Midbrain (tissue), 1 donor: ENCODE data around the gene PEX11G.

Source experiments
- DNase-seq: peaks from one replicate; lab custom pipeline; 2025; lab: John Stamatoyannopoulos, UW

Gene PEX11G

GRCh38 chr19:7494416-7495098 lies 5.7 kb upstream of the PEX11G start:
- peak; percentile 91 for DNase-seq

GRCh38 chr19:7492558-7492957 lies 3.7 kb upstream of the PEX11G start:
- no peak for DNase-seq

- no peak for DNase-seq
Measured at GRCh38 chr19:7492142-7492541, 3.3 kb upstream of the PEX11G start.

- DNase-seq, result no peak
Measured at GRCh38 chr19:7489609-7490044, 792 bp upstream of the PEX11G start.

- no peak for DNase-seq
Measured at GRCh38 chr19:7486923-7487322, 1.9 kb downstream of the PEX11G start.

GRCh38 chr19:7483720-7484201 lies 5.1 kb downstream of the PEX11G start:
- no peak for DNase-seq

- no peak for DNase-seq
Measured at GRCh38 chr19:7482584-7483439, 6.0 kb downstream of the PEX11G start.

- DNase-seq, result no peak
Measured at GRCh38 chr19:7480970-7481255, 7.9 kb downstream of the PEX11G start.

- DNase-seq, result no peak
Measured at GRCh38 chr19:7480222-7480969, 8.4 kb downstream of the PEX11G start.

GRCh38 chr19:7478843-7479227 lies 10.0 kb downstream of the PEX11G start:
- DNase-seq, result no peak

GRCh38 chr19:7478173-7478842 lies 10.5 kb downstream of the PEX11G start:
- DNase-seq, result no peak

- DNase-seq, result no peak
Measured at GRCh38 chr19:7477758-7478157, 11.1 kb downstream of the PEX11G start.

GRCh38 chr19:7476777-7477494 lies 11.9 kb downstream of the PEX11G start:
- no peak for DNase-seq

GRCh38 chr19:7476241-7476640 lies 12.6 kb downstream of the PEX11G start:
- DNase-seq, result no peak

GRCh38 chr19:7475665-7476064 lies 13.2 kb downstream of the PEX11G start:
- DNase-seq, result no peak

GRCh38 chr19:7471696-7472615 lies 16.9 kb downstream of the PEX11G start:
- no peak for DNase-seq

GRCh38 chr19:7470540-7471305 lies 18.1 kb downstream of the PEX11G start:
- DNase-seq, result no peak

GRCh38 chr19:7469669-7470285 lies 19.1 kb downstream of the PEX11G start:
- no peak for DNase-seq

GRCh38 chr19:7468840-7469239 lies 20.0 kb downstream of the PEX11G start:
- DNase-seq, result no peak
